Activated CD8-positive, alpha-beta memory T cell treated with anti-CD3 and anti-CD28 coated beads, Interleukin-2, amount 50 U/mL, for 1 hour (primary cell): ENCODE data around the gene ABCA2.
A peak's percentile ranks its signal among the peaks of the same experiment; 100 is the strongest.

Experiments used
- DNase-seq: peaks from one replicate; pipeline ENCODE4 v3.0.0-alpha.2; 2020; ENCODE audit errors: extremely low read depth

ABCA2 gene

GRCh38 chr9:137027369-137028262 is at the start of gene ABCA2:
ABCA2 (minus strand) TSS chr9:137028237; CDS start chr9:137028140, 97 bp downstream.
- DNase-seq, result no peak

GRCh38 chr9:137077010-137077747 is 49.1 kb upstream of the ABCA2 start, which contains the start of gene UAP1L1:
UAP1L1 (plus strand) TSS chr9:137077517; CDS start chr9:137077533, 16 bp downstream.
- DNase-seq, result no peak

GRCh38 chr9:137076636-137077009 is 48.6 kb upstream of the ABCA2 start:
- DNase-seq, result no peak

GRCh38 chr9:137075275-137075775 is 47.3 kb upstream of the ABCA2 start:
- no peak for DNase-seq

GRCh38 chr9:137074657-137075274 is 46.7 kb upstream of the ABCA2 start:
- DNase-seq, result no peak

- no peak for DNase-seq
Observed at GRCh38 chr9:137073992-137074399, 46.0 kb upstream of the ABCA2 start.

- no peak for DNase-seq
Observed at GRCh38 chr9:137071282-137071681, 43.2 kb upstream of the ABCA2 start.

- DNase-seq, result no peak
Observed at GRCh38 chr9:137070906-137071275, 42.9 kb upstream of the ABCA2 start.

GRCh38 chr9:137070201-137070905 is 42.3 kb upstream of the ABCA2 start, which contains the start of gene SAPCD2:
SAPCD2 (minus strand) TSS chr9:137070557; CDS start chr9:137070460, 97 bp downstream.
- peak; percentile 63 for DNase-seq

GRCh38 chr9:137069508-137070091 is 41.6 kb upstream of the ABCA2 start:
- no peak for DNase-seq

GRCh38 chr9:137068539-137069507 is 40.8 kb upstream of the ABCA2 start:
- DNase-seq, result no peak

- peak; percentile 57 for DNase-seq
Observed at GRCh38 chr9:137067860-137068538, 40.0 kb upstream of the ABCA2 start.

- no peak for DNase-seq
Observed at GRCh38 chr9:137066096-137066861, 38.2 kb upstream of the ABCA2 start.

- no peak for DNase-seq
Observed at GRCh38 chr9:137065336-137065967, 37.4 kb upstream of the ABCA2 start.

GRCh38 chr9:137064880-137065164 is 36.8 kb upstream of the ABCA2 start:
- DNase-seq, result no peak

GRCh38 chr9:137064027-137064879 is 36.2 kb upstream of the ABCA2 start:
- no peak for DNase-seq

GRCh38 chr9:137063311-137064026 is 35.4 kb upstream of the ABCA2 start:
- no peak for DNase-seq
